BJ (cell line): ENCODE results near the gene ARMS2. TPM values are rescaled to one million over a fixed set of nuclear protein-coding genes. Genes with fewer than 3 reads are reported as not detected.

ENCODE experiments used
- CTCF ChIA-PET: fragments of 350-600 bp; formaldehyde crosslinking; extraction: SDS; loops from one replicate; lab custom pipeline; 2021; ENCODE audit warnings: antibody characterized with exemption, inconsistent platforms; lab: Yijun Ruan, JAX
- POLR2A ChIA-PET: fragments of 300-600 bp; sonication (Branson Sonifier 250); formaldehyde crosslinking; extraction: SDS; loops from one replicate; lab custom pipeline; 2021; ENCODE audit warnings: antibody characterized with exemption; lab: Charles Lee
- DNase-seq: peaks from one replicate; pipeline ENCODE4 v3.0.0-alpha.2; 2011; ENCODE audit warnings: low read depth
- H3K27me3 ChIP-seq: 2 replicates; pipeline ENCODE4 v1.6.0; 2011; ENCODE audit warnings: low read length; ENCODE audit not compliant: control insufficient read depth, insufficient read depth
- H3K36me3 ChIP-seq: 2 replicates; pipeline ENCODE4 v1.5.1; 2011; ENCODE audit warnings: low read length; ENCODE audit not compliant: control insufficient read depth, insufficient read depth
- H3K4me3 ChIP-seq: 2 replicates; pipeline ENCODE4 v1.5.1; 2011; ENCODE audit warnings: low read depth, mild to moderate bottlenecking, control low read depth, low read length
- CTCF ChIP-seq: IDR thresholded peaks from 2 replicates; pipeline ENCODE4 v1.5.1; 2011; ENCODE audit warnings: low read depth, mild to moderate bottlenecking, control low read depth, inconsistent platforms, low read length, moderate library complexity; ENCODE audit not compliant: insufficient read depth
- polyA plus RNA-seq: library from polyadenylated mRNA; depleted of rRNA; stranded (reverse); fragments of >200 nt; gene quantifications from 2 replicates; pipeline ENCODE4 v1.2.3, GENCODE V29; 2011

The ARMS2 gene
- polyA plus RNA-seq, 1 experiment, result not detected

- ChIA-PET POLR2A (interaction anchor here (0.6 kb wide), 1 partner anchor 93 kb away, joined by 3 read pairs; no protein-coding TSS in a partner anchor), CTCF (interaction anchor here (0.6 to 1.8 kb wide), 5 partner anchors 11 to 416 kb away, joined by 3 to 8 read pairs (median 4); no protein-coding TSS in a partner anchor)
- DNase-seq, result peak; percentile 98
- peaks cover 5% of the 10 kb centered on the region for H3K27me3 ChIP-seq
- H3K36me3 ChIP-seq, result no peaks in the 10 kb centered on the region
- no peak overlapping the region for H3K4me3 ChIP-seq
- TF ChIP-seq CTCF, result no peak
Observed at GRCh38 chr10:122468926-122469781, 14.7 kb downstream of the ARMS2 start.

GRCh38 chr10:122469848-122470247 is 15.4 kb downstream of the ARMS2 start:
- Histone ChIP-seq H3K36me3 (no peaks in the 10 kb centered on the region), H3K27me3 (peaks cover 5% of the 10 kb centered on the region; the same call in 1 of the 2 replicates), H3K4me3 (no peak overlapping the region)
- POLR2A ChIA-PET, result no interaction called here
- no peak for TF ChIP-seq CTCF
- CTCF ChIA-PET, result interaction anchor here (1.0 to 1.8 kb wide), 3 partner anchors 22 to 326 kb away, joined by 4 to 8 read pairs (median 6); no protein-coding TSS in a partner anchor
- DNase-seq, result no peak

GRCh38 chr10:122471531-122472177 is 17.2 kb downstream of the ARMS2 start:
- no peak for TF ChIP-seq CTCF
- ChIA-PET POLR2A (no interaction called here), CTCF (interaction anchor here (1.0 kb wide), 1 partner anchor 13 kb away, joined by 4 read pairs; no protein-coding TSS in a partner anchor)
- Histone ChIP-seq H3K36me3 (no peaks in the 10 kb centered on the region), H3K4me3 (no peak overlapping the region), H3K27me3 (peaks cover 3% of the 10 kb centered on the region; the same call in 1 of the 2 replicates)
- no peak for DNase-seq

- Histone ChIP-seq H3K4me3 (no peak overlapping the region), H3K27me3 (no peaks in the 10 kb centered on the region), H3K36me3 (no peaks in the 10 kb centered on the region)
- DNase-seq, result no peak
- ChIA-PET CTCF (interaction anchor here (1.0 to 1.1 kb wide), 2 partner anchors 14 to 92 kb away, joined by 3 read pairs; no protein-coding TSS in a partner anchor), POLR2A (no interaction called here)
- no peak for TF ChIP-seq CTCF
Observed at GRCh38 chr10:122473116-122473515, 18.7 kb downstream of the ARMS2 start.

GRCh38 chr10:122474131-122474818 is 19.8 kb downstream of the ARMS2 start:
- POLR2A ChIA-PET, result no interaction called here
- DNase-seq, result no peak
- CTCF ChIA-PET, result no interaction called here
- Histone ChIP-seq H3K36me3 (no peaks in the 10 kb centered on the region), H3K27me3 (no peaks in the 10 kb centered on the region), H3K4me3 (no peak overlapping the region)
- no peak for TF ChIP-seq CTCF
